ENCODE measurements around the gene ELN. TPM values are rescaled to one million over a fixed set of nuclear protein-coding genes. Genes with fewer than 3 reads are reported as not detected.

The ELN gene
- total and polyA plus RNA-seq, 2 of the 4 experiments (the other 2 are of a cell fraction): 2.2 to 14.3 TPM

DNA sequence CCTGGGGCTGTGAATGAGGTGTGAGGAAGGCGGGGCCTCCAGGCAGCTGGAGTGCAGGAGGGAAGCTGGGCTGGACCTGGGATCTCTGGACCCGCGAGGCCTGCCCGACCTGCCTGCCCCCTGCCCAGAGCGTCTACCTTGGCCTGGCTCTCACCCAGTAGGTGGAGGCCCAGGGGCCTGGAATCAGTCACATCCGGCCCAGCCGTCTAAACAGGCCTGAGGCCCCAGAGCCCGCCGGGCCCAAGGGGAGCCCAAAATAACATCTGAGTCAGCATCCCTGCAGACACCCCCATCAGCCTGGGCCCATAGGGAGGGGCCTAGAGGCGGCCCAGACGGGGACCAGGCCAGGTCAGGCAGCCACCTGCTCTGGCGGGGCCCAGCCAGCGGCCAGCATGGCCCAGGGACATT, 15.1 kb upstream of the ELN start:
- dilution Hi-C loops (cut with HindIII; ENCODE audit: low sequenced_read_pairs, unreplicated experiment): no loop called here
- peaks cover 6% of the 10 kb centered on the region; the same call in 1 of the 2 replicates for H3K9me1 ChIP-seq (ENCODE audit: insufficient read depth, low read length)
- WGBS, 2 experiments (ENCODE audit: extremely low coverage in 2 of 2, insufficient read length in 1 of 2): 55% methylated on average over 5 of the region's 13 CpGs; no CpG with 5 or more reads in 1 of the 2 experiments

More for the DNA sequence above, 15.1 kb upstream of the ELN start:
- CTCF ChIA-PET: no interaction called here
- Histone ChIP-seq H4K91ac (ENCODE audit: insufficient read depth, low read depth, low read length) (no peak overlapping the region), H3K56ac (ENCODE audit: extremely low read depth, insufficient read depth, low read length) (no peak overlapping the region), H2AK5ac (ENCODE audit: low read depth, low read length) (no peak overlapping the region; the same call in 1 of the 2 replicates), H4K5ac (ENCODE audit: low read depth, low read length) (no peak overlapping the region), H3K36me3 (ENCODE audit: control insufficient read depth, insufficient read depth, low read length) (no peaks in the 10 kb centered on the region), H2AK9ac (replicated peaks; ENCODE audit: low read depth, low read length, poor library complexity) (no peak overlapping the region), H3K4ac (ENCODE audit: low read depth, low read length) (peak overlapping the region; percentile 27; the same call in 1 of the 2 replicates), H3K14ac (replicated peaks; ENCODE audit: low read depth, low read length) (no peak overlapping the region), H4K20me1 (ENCODE audit: insufficient read depth, low read length) (no peaks in the 10 kb centered on the region), H3K27ac (ENCODE audit: insufficient read depth, low read length) (no peak overlapping the region), H2AFZ (replicated peaks; ENCODE audit: low read length, poor library complexity) (peak overlapping the region; percentile 26), H3K23ac (ENCODE audit: low read depth, low read length) (no peak overlapping the region), H3K4me3 (ENCODE audit: insufficient read depth, low read depth, low read length) (no peak overlapping the region), H2BK20ac (ENCODE audit: low read depth, low read length) (peak overlapping the region; percentile 35; the same call in 1 of the 2 replicates), H3K79me1 (ENCODE audit: low read depth in 1 of 2, low read length in 2 of 2) (no peaks in the 10 kb centered on the region), H3K9ac (ENCODE audit: low read depth, low read length) (no peak overlapping the region), H3K18ac (ENCODE audit: low read depth, low read length) (no peak overlapping the region), H4K8ac (ENCODE audit: low read depth in 2 of 2, low read length in 2 of 2) (no peak overlapping the region), H3K4me2 (ENCODE audit: low read depth, low read length) (no peak overlapping the region), H3K9me3 (ENCODE audit: control insufficient read depth, insufficient read depth, low read length) (no peaks in the 10 kb centered on the region), H2BK120ac (ENCODE audit: low read depth, low read length) (no peak overlapping the region), H2BK5ac (ENCODE audit: low read depth, low read length, poor library complexity, severe bottlenecking) (no peak overlapping the region), H3K4me1 (ENCODE audit: control insufficient read depth, insufficient read depth, low read length) (peaks cover 7% of the 10 kb centered on the region; the same call in 1 of the 2 replicates), H2BK15ac (ENCODE audit: low read depth, low read length) (no peak overlapping the region), H3K27me3 (ENCODE audit: control insufficient read depth, insufficient read depth, low read length) (no peaks in the 10 kb centered on the region)
- in situ Hi-C loops (cut with MboI; ENCODE audit: low sequenced_read_pairs) (no loop called here), intact Hi-C loops (cut with micrococcal nuclease) (no loop called here)
- DNase-seq: peak; percentile 29
- POLR2A ChIA-PET (ENCODE audit: unreplicated experiment): no interaction called here
- TF ChIP-seq MAFK (IDR thresholded peaks at IDR 0.05; ENCODE audit: low read depth, low read length) (peak; percentile 64), BHLHE40 (IDR thresholded peaks at IDR 0.05; ENCODE audit: low read depth, low read length) (no peak)
- no TSS peak for BruUV-seq (replicated peaks)
- 0 out of 2 replicates have a peak, but pooled peaks have one; percentile 32 for ATAC-seq (ENCODE audit: low read depth)

All from IMR-90 (cell line).